HG02885 (cell line): Measurements from ENCODE around the gene TBX10.

ENCODE experiments used
- ATAC-seq: cut with Tn5 transposase; IDR thresholded peaks from one replicate; pipeline ENCODE4 v1.9.1; 2021; ENCODE audit warnings: mild to moderate bottlenecking; ENCODE audit not compliant: unreplicated experiment, poor library complexity

The TBX10 gene

GRCh38 chr11:67617243-67617953, 22.2 kb downstream of the TBX10 start:
- no peak for ATAC-seq

- ATAC-seq, result no peak
Measured at GRCh38 chr11:67616431-67617242, 22.9 kb downstream of the TBX10 start.

GRCh38 chr11:67615728-67616430, 23.7 kb downstream of the TBX10 start:
- no peak for ATAC-seq

- no peak for ATAC-seq
Measured at GRCh38 chr11:67614730-67615714, 24.5 kb downstream of the TBX10 start.

- peak; percentile 79 for ATAC-seq
Measured at GRCh38 chr11:67613960-67614715, 25.4 kb downstream of the TBX10 start.

- no peak for ATAC-seq
Measured at GRCh38 chr11:67613313-67613959, 26.1 kb downstream of the TBX10 start.

GRCh38 chr11:67612751-67613150, 26.8 kb downstream of the TBX10 start:
- ATAC-seq, result no peak

- ATAC-seq, result no peak
Measured at GRCh38 chr11:67611704-67612587, 27.6 kb downstream of the TBX10 start.

- ATAC-seq, result no peak
Measured at GRCh38 chr11:67611165-67611564, 28.4 kb downstream of the TBX10 start.

GRCh38 chr11:67610302-67610868, 29.2 kb downstream of the TBX10 start:
- ATAC-seq, result no peak

GRCh38 chr11:67609316-67609715, 30.2 kb downstream of the TBX10 start:
- ATAC-seq, result no peak

GRCh38 chr11:67608486-67608885, 31.1 kb downstream of the TBX10 start:
- ATAC-seq, result no peak

GRCh38 chr11:67607507-67607906, 32.1 kb downstream of the TBX10 start:
- ATAC-seq, result no peak

GRCh38 chr11:67606492-67607295, 32.9 kb downstream of the TBX10 start, which contains the start of gene NDUFV1:
Gene NDUFV1 (plus strand): TSS chr11:67606936. CDS start chr11:67607005, 69 bp downstream.
- peak; percentile 97 for ATAC-seq

GRCh38 chr11:67606093-67606491, 33.5 kb downstream of the TBX10 start:
- ATAC-seq, result no peak

- ATAC-seq, result no peak
Measured at GRCh38 chr11:67605231-67606011, 34.1 kb downstream of the TBX10 start.
